ENCODE data around the gene SPATA24. TPM values are rescaled to one million over a fixed set of nuclear protein-coding genes. Genes with fewer than 3 reads are reported as not detected.

SPATA24 gene
- total and polyA plus RNA-seq, 2 of the 8 experiments (the other 6 are each of a cell fraction or from before 2014, with no cell fraction given): 5.8 to 9.4 TPM

DNA sequence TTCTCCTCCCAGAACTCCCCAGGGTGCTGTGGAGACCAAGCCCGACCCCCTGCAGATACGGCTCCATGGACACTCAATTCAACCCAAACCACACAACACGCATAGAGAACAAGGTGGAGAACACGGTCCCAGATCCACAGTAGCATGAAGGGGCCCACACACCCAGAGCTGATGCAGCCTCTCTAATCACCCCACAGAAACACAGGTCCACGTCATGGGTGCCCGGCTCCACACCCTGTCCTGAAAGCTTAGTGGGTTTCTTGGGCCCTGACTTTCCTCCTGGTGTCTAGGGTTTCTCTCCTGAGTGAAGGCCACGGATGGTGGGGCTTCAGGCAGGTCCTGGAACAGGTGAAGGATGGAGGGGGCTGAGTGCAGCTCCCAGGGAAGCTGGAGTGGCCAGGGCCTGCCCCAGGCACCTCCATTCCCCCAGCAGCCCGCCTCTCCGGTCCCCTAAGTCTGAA lies 19.3 kb downstream of the SPATA24 start (continued):
- TF ChIP-seq CHD7 (IDR thresholded peaks at IDR 0.05; ENCODE audit: insufficient replicate concordance, low read length): no peak
- no peak for TF ChIP-seq HDAC2 (IDR thresholded peaks at IDR 0.05; ENCODE audit: borderline replicate concordance in 1 of 2, low read depth in 2 of 2, low read length in 2 of 2)
- no peak for TF ChIP-seq SIRT6 (IDR thresholded peaks at IDR 0.05; ENCODE audit: low read length)
- no peak for TF ChIP-seq CREB1 (IDR thresholded peaks at IDR 0.05)
- no peak for TF ChIP-seq KDM5A (IDR thresholded peaks at IDR 0.05; ENCODE audit: low read length)
- TF ChIP-seq ATF3 (IDR thresholded peaks at IDR 0.05; ENCODE audit: insufficient read depth, low read depth, low read length): no peak
- TF ChIP-seq MAX (IDR thresholded peaks at IDR 0.05): no peak
- TF ChIP-seq EP300 (IDR thresholded peaks at IDR 0.05; ENCODE audit: borderline replicate concordance in 1 of 2, low read depth in 2 of 2, low read length in 2 of 2): no peak
- no peak for TF ChIP-seq CBX8 (IDR thresholded peaks at IDR 0.05; ENCODE audit: borderline replicate concordance, low read depth, low read length)

All from H1 (cell line).